Measurements from ENCODE around the gene BAIAP2L2. TPM values are rescaled to one million over a fixed set of nuclear protein-coding genes. Genes with fewer than 3 reads are reported as not detected.
A peak's percentile ranks its signal among the peaks of the same experiment; 100 is the strongest.

The BAIAP2L2 gene
- total RNA-seq, 4 donors from 2014 or later: 0.58 TPM; not detected in 3

DNA sequence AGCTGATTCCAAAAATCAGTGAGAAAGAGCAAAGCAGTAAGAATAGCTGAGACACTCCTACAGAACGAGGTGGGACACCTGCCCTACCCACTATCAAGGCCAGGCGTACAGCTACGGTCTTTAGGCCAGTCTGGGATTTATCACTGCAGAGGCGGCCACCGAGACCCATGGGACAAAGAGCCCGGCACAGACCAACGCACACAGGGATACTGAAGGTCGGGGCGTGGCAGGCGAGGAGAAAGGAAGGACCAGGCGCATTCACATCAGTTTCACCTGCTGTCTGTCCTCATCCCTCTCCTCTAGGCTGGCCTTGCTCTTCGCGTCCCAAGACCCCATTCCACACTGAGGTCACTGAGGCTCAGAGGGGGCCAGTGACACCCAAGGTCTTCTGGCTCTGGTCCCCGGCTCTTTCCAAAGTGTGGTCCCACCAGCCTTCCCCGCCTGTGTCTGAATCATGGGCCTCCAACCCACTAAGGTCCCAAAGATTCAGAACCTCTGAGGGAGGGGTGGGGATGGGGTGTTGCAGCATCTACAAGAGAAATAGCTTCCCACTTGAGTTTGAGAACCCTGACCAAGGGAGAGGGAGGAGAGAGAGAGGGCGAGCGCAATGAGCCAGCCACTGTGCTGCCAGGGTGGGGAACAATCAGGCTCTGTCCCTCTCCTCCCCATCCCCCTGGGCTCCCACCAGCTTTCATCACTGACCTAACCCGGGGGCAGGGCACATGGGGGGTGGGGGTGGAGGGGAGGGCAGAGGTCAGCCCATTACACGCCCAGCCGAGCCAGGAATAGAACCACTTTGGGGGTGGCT, 60.5 kb downstream of the BAIAP2L2 start:
- H3K9me3 ChIP-seq: no peaks in the 10 kb centered on the region
- peak overlapping the region in 1 of 2 donors; percentile 26 for H3K4me3 ChIP-seq
- H3K27me3 ChIP-seq: peaks cover 20% of the 10 kb centered on the region
- peak; percentile 13 for ATAC-seq
- H3K4me1 ChIP-seq: peaks cover 0 to 11% (median 3%) of the 10 kb centered on the region in 3 donors
- TF ChIP-seq POLR2AphosphoS5 (IDR thresholded peaks at IDR 0.05) (peak; percentile 22), POLR2A (IDR thresholded peaks at IDR 0.05) (peak in 1 of 2 donors; percentile 27), EP300 (IDR thresholded peaks at IDR 0.05) (no peak)
- TF ChIP-seq, protein P1, sequence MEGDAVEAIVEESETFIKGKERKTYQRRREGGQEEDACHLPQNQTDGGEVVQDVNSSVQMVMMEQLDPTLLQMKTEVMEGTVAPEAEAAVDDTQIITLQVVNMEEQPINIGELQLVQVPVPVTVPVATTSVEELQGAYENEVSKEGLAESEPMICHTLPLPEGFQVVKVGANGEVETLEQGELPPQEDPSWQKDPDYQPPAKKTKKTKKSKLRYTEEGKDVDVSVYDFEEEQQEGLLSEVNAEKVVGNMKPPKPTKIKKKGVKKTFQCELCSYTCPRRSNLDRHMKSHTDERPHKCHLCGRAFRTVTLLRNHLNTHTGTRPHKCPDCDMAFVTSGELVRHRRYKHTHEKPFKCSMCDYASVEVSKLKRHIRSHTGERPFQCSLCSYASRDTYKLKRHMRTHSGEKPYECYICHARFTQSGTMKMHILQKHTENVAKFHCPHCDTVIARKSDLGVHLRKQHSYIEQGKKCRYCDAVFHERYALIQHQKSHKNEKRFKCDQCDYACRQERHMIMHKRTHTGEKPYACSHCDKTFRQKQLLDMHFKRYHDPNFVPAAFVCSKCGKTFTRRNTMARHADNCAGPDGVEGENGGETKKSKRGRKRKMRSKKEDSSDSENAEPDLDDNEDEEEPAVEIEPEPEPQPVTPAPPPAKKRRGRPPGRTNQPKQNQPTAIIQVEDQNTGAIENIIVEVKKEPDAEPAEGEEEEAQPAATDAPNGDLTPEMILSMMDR (IDR thresholded peaks at IDR 0.05): no peak
- 60 to 68% methylated on average over 5 to 14 of the region's 20 CpGs for WGBS, 2 donors (ENCODE audit: low coverage in 1 of 2)
- H3K36me3 ChIP-seq: no peaks in the 10 kb centered on the region
- H3K27ac ChIP-seq: peak overlapping the region in 3 of 4 donors; percentile 51 to 67 (median 54)

DNA sequence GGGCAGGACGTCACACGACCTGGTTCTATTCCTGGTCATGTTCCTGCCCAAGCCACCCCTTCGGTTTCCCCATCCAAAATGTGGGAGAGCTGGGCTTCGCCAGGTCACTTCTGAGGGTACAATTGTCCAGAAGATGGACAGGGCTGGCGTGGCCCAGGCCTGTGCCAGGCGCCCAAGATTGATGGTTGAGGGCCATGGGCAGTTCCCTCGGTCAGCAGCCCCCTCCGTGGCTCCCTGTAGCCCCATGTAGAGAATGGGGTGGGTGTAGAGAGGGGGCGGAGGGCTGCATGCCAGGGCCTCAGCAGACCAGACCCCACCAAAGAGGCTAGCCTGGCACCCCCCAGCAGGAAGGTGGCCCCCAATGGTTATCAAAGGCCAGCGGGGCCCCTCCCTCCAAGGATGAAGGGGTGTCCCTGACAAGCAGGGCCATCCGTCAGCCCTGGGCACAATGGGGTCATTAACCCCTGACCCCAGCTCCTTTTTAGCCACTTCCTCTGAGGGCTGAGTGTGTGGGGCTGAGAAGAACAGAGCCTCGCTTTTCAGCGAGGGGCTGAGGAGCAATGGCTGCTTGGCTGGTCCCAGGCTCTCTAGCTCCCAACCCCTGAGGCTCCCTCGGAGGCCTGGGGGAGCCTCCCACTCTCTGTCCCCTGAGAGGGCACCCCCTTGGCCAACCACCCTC, 64.3 kb downstream of the BAIAP2L2 start:
- no peak for ATAC-seq
- peak overlapping the region in 2 of 4 donors; percentile 27 to 35 for H3K27ac ChIP-seq
- H3K4me1 ChIP-seq: peaks cover 0 to 16% (median 0%) of the 10 kb centered on the region in 3 donors
- no CpG with 5 or more reads among the region's 14 CpGs for WGBS, 2 donors (ENCODE audit: low coverage in 1 of 2)
- H3K36me3 ChIP-seq: no peaks in the 10 kb centered on the region
- H3K27me3 ChIP-seq: peaks cover 9% of the 10 kb centered on the region
- H3K4me3 ChIP-seq: no peak overlapping the region
- TF ChIP-seq EP300 (IDR thresholded peaks at IDR 0.05) (no peak), POLR2AphosphoS5 (IDR thresholded peaks at IDR 0.05) (no peak), POLR2A (IDR thresholded peaks at IDR 0.05) (no peak)
- TF ChIP-seq, protein P1 (IDR thresholded peaks at IDR 0.05): no peak
- no peaks in the 10 kb centered on the region for H3K9me3 ChIP-seq

DNA sequence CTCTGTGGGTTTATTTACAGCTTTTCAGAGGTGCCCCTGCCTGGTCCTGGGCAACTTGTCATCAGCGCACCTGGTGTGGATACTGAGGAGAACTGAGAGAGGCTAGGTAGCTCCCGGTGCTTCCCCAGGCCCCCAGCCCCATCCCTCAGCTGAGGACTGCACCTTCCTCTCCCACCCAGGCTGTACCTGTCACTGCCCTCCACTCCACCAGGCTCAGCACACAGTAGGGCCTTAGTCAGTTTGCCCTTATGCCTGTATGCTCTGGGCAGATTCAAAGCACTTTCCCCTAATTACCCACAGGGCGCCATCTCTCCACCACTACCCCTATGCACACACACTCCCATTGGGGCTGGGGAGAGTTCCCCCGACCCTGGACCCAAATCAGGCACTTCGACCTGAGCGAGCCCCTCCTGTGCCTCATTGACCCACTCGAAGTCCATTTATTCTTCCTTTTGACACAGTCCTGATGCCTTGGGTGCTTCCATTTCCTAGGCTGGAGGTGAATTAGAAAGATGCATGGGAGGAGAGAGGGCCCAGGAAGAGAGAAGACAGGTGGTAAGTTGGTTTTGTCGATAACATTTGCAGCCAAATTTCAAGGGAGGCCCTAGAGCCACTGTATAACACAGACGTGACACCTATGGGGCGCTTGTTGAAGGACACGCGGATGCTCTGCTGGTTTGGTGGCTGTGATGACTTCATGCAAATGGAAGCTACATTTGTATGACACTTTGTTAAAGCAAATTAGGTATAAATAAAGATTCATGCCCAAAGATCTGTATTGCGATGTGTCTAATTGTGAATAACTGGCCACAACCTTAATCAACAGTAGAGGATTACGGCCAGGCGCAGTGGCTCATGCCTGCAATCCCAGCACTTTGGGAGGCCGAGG, 67.1 kb downstream of the BAIAP2L2 start:
- Histone ChIP-seq H3K27me3 (no peaks in the 10 kb centered on the region), H3K9me3 (no peaks in the 10 kb centered on the region), H3K36me3 (no peaks in the 10 kb centered on the region), H3K4me3 (no peak overlapping the region), H3K4me1 (peaks cover 0 to 25% (median 0%) of the 10 kb centered on the region in 3 donors), H3K27ac (peak overlapping the region in 1 of 4 donors; percentile 40)
- ATAC-seq: no peak
- TF ChIP-seq POLR2AphosphoS5 (IDR thresholded peaks at IDR 0.05): no peak
- TF ChIP-seq, protein P1 (IDR thresholded peaks at IDR 0.05): no peak
- no peak for TF ChIP-seq EP300 (IDR thresholded peaks at IDR 0.05)
- no peak for TF ChIP-seq POLR2A (IDR thresholded peaks at IDR 0.05)
- WGBS, 2 donors (ENCODE audit: low coverage in 1 of 2): 89 to 91% methylated on average over 7 of the region's 16 CpGs

DNA sequence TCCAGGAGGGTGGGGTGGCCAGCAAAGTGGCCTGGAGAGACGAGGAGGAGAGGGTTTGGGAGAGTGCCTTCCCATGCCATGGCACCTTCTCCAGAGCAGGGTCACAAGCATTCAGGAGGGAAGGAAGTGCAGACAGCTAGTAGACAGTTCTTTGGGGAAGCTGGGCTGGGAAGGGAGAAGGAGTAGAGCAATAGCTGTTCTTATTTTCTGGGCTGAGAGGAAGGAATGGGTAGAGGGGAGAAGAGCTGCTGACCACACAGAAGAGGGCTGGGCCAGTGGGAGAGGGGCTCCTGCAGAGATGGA, 68.0 kb downstream of the BAIAP2L2 start:
- Histone ChIP-seq H3K27ac (peak overlapping the region in 1 of 4 donors; percentile 40), H3K4me1 (peaks cover 0 to 25% (median 0%) of the 10 kb centered on the region in 3 donors), H3K9me3 (no peaks in the 10 kb centered on the region), H3K36me3 (no peaks in the 10 kb centered on the region), H3K4me3 (no peak overlapping the region), H3K27me3 (no peaks in the 10 kb centered on the region)
- WGBS, 2 donors (ENCODE audit: low coverage in 1 of 2): 40 to 44% methylated on average over 1 of the region's 1 CpG
- TF ChIP-seq POLR2AphosphoS5 (IDR thresholded peaks at IDR 0.05): no peak
- no peak for TF ChIP-seq POLR2A (IDR thresholded peaks at IDR 0.05)
- TF ChIP-seq, protein P1 (IDR thresholded peaks at IDR 0.05): no peak
- TF ChIP-seq EP300 (IDR thresholded peaks at IDR 0.05): no peak
- no peak for ATAC-seq
